C4-2B (cell line): ENCODE data around the gene APCDD1L.

Experiments
- ZFX ChIP-seq: fragments of 450-650 bp; IDR thresholded peaks from 2 replicates; pipeline ENCODE4 v1.6.1; 2017
- TF ChIP-seq, protein P1 (sequence below): fragments of 450-650 bp; conservative IDR thresholded peaks from 2 replicates; pipeline ENCODE4 v1.5.1; 2017; ENCODE audit warnings: mild to moderate bottlenecking

DNA sequence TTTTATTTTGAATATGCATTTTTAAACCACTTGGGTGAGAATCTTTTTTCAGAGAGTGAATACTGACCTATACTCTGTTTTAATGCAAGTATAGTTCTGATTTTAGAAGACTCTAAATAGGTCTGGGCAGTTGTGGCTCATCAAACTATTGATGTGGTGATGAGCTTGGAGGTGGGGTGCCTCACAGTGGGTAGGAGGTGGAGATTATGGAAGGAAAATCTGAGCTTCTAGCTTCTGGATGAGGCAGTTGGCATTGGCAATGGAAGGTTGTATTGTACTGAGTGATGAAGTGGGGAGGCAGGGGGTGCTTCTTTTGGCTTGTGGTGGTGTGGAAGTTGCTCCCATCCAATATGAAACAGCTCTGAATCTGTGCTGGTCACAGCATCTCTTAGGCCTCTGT is 73.5 kb downstream of the APCDD1L start:
- TF ChIP-seq, protein P1, sequence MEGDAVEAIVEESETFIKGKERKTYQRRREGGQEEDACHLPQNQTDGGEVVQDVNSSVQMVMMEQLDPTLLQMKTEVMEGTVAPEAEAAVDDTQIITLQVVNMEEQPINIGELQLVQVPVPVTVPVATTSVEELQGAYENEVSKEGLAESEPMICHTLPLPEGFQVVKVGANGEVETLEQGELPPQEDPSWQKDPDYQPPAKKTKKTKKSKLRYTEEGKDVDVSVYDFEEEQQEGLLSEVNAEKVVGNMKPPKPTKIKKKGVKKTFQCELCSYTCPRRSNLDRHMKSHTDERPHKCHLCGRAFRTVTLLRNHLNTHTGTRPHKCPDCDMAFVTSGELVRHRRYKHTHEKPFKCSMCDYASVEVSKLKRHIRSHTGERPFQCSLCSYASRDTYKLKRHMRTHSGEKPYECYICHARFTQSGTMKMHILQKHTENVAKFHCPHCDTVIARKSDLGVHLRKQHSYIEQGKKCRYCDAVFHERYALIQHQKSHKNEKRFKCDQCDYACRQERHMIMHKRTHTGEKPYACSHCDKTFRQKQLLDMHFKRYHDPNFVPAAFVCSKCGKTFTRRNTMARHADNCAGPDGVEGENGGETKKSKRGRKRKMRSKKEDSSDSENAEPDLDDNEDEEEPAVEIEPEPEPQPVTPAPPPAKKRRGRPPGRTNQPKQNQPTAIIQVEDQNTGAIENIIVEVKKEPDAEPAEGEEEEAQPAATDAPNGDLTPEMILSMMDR: no peak
- no peak for TF ChIP-seq ZFX
